Measurements from ENCODE around the gene GTF2E1.
A peak's percentile ranks its signal among the peaks of the same experiment; 100 is the strongest.

DNA sequence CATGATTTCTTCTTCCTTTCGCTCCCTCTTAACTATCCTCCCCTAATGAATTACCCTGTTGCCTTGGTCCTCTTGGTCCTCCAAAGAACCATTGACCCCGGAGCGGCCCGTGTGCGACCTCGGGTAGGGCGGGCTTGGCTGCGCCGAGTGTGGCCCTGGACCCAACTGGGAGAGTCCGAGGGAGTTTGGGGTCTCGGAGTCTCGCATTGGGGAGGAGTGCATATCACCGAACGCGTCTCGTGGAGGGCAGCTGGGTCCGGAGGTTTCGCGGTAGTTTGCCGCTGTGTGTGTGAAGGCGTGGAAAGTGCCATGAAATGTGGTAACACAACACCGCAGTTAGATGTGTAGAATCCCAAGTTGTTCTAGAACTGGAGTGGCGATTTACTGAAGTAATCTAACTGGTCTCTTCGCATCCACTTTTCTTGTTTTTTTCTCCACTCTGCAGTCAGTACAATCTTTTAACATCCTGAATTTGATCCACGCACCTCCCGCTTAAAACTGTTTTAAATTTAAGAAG is 363 bp downstream of the GTF2E1 start:
- TF ChIP-seq POLR2AphosphoS5 (IDR thresholded peaks at IDR 0.05; ENCODE audit: low read length) (no peak), TCF7 (IDR thresholded peaks at IDR 0.05; ENCODE audit: borderline replicate concordance) (no peak), NRF1 (conservative IDR thresholded peaks at IDR 0.05; ENCODE audit: low read depth, low read length) (no peak), SIN3A (IDR thresholded peaks at IDR 0.05; ENCODE audit: low read depth, low read length) (peak; percentile 28; the same call in 1 of the 2 replicates), YBX1 (IDR thresholded peaks at IDR 0.05) (no peak), RELA (IDR thresholded peaks at IDR 0.05; ENCODE audit: borderline replicate concordance, partially characterized antibody) (no peak), MXI1 (IDR thresholded peaks at IDR 0.05; ENCODE audit: low read depth, low read length) (no peak)
- TF ChIP-seq, protein P1, sequence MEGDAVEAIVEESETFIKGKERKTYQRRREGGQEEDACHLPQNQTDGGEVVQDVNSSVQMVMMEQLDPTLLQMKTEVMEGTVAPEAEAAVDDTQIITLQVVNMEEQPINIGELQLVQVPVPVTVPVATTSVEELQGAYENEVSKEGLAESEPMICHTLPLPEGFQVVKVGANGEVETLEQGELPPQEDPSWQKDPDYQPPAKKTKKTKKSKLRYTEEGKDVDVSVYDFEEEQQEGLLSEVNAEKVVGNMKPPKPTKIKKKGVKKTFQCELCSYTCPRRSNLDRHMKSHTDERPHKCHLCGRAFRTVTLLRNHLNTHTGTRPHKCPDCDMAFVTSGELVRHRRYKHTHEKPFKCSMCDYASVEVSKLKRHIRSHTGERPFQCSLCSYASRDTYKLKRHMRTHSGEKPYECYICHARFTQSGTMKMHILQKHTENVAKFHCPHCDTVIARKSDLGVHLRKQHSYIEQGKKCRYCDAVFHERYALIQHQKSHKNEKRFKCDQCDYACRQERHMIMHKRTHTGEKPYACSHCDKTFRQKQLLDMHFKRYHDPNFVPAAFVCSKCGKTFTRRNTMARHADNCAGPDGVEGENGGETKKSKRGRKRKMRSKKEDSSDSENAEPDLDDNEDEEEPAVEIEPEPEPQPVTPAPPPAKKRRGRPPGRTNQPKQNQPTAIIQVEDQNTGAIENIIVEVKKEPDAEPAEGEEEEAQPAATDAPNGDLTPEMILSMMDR (IDR thresholded peaks at IDR 0.05 in 2 of 3, conservative IDR thresholded peaks at IDR 0.05 in 1 of 3; ENCODE audit: control insufficient read depth in 2 of 3, extremely low read depth in 1 of 3, insufficient read depth in 1 of 3, low read depth in 3 of 3, low read length in 3 of 3), result no peak
